SKM-1 treated with dmso at 0.1 percent for 144 hours (cell line): ENCODE results near the gene ABCB4.

Experiments used
- DNase-seq: peaks from one replicate; lab custom pipeline; 2025; ENCODE audit not compliant: unreplicated experiment; lab: John Stamatoyannopoulos, UW

ABCB4 gene

GRCh38 chr7:87426160-87426559, 49.3 kb downstream of the ABCB4 start:
- no peak for DNase-seq

DNA sequence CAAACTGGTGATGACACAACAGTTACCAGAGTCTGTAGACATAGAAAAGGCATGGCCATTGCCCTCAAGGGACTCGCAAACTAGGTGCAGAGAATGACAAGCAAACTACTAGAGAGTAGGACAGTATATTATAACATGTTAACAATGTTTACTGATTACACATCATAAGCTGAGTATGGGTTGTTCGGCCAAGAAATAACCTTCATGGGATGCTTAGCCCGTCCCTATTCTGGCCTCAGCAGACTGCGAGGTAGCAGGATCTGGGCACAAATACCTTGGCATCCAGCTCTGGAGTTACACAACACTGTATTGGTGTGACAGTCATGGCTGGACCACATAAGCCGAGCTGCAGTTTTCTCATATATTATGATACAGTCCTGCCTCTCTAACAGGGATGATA, 51.4 kb downstream of the ABCB4 start:
- DNase-seq, result no peak

- DNase-seq, result no peak
Observed at GRCh38 chr7:87420173-87420572, 55.3 kb downstream of the ABCB4 start.

DNA sequence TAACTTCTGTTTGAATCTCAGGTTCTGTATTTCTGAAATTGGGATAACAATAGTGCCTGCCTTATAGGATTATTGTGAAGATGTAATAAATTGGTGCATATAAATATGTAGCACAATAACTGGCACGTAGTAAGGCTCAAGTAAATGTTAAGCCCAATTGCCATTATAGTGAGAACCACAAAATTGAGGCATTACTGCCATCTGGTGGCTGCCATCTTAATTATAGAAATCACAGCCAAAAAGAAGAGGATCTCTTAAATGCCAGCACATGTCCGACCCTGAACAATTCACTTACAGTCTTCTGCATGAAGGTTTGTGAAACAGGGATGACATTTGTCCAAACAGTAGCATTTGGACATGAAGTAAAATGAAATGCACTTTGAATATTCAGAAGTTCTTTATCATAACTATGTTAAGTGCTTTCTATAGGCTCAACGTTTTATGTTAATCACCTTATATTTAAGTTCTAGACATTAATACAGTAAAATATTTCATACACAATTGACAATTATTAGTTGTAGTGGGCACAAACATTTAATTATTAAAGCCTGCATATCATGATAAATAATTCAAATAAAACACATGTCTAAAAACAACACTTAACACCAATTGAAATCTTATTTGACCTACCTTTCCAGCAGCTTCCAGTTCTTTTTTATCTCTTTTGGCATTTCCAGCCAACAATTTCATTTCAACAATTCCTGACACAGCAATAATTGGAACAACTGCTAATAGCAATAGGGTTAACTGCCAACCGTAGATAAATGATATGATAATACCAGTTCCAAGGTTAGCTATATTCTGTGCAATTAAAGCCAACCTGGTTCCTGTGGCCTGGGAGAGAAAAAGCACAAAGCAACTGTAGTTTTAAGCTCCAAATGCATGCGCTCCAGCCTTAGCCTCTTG, 58.5 kb downstream of the ABCB4 start:
- peak; percentile 34 for DNase-seq

DNA sequence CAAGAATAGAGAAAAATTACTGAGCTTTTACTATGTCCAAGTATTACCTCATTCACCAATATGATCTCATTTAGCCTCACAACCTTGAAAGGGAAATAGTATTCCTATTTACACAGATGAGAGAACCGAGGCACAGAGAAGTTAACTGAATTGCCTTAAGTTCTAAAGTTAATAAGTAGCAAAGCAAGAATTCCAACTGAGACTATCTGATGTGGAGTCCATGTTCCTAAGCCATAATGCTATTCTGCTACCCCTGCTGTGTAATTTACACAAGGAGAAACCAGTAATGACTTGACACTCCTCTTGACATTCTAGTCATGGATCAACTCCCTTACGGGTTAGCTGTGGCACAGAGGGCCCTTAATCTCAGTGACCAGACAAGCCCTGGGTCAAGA, 60.7 kb downstream of the ABCB4 start:
- DNase-seq, result no peak

GRCh38 chr7:87413951-87414793, 61.3 kb downstream of the ABCB4 start:
- no peak for DNase-seq

GRCh38 chr7:87413029-87413428, 62.5 kb downstream of the ABCB4 start:
- DNase-seq, result no peak

- DNase-seq, result no peak
Observed at GRCh38 chr7:87411186-87411585, 64.3 kb downstream of the ABCB4 start.

GRCh38 chr7:87404674-87405073, 70.8 kb downstream of the ABCB4 start:
- no peak for DNase-seq

GRCh38 chr7:87398446-87398845, 77.0 kb downstream of the ABCB4 start:
- DNase-seq, result no peak

DNA sequence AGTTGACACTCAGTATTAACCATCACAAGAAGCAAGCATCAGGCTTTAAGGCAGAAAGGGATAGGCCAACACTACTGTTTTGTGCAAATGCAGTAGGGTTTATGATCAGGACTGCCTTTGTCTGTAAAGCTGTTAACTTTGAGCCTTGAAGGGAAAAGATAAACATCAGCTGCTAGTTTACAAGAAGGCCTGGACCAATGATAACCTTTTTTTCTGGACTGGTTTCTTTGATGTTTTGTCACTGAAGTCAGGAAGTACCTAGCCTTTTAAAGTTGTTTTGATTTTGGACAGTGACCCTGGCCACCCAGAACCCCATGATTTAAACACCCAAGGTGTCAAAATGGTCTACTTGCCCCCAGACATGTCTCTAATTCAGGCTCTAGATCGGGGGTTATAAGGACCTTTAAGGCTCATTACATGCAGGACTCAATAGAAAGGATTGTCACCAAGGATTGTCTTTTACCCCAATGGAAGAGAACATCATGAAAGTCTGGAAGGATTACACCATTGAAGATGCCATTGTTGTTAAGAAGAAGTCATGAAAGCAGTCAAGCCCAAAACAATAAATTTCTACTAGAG, 79.9 kb downstream of the ABCB4 start:
- DNase-seq, result no peak

GRCh38 chr7:87391020-87391701, 84.3 kb downstream of the ABCB4 start:
- no peak for DNase-seq

DNA sequence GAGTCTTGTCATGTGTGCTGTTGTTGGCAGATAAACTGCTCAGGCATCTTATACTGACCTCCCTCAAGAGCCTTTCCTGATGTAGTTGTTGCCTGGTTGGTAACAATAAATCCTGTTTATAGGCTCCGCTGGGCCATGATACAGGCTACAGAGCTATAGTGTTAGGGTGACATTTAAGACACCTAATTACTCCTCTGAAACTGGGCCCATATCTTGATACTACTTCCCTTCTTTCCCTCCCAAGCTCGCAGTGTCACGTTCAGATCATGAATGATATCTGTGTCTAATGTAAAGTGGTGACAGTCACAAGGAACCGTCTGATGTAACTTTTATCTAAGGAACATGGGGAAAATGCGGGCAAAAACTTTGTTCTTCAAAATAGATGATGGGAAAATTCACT, 94.6 kb downstream of the ABCB4 start:
- no peak for DNase-seq

DNA sequence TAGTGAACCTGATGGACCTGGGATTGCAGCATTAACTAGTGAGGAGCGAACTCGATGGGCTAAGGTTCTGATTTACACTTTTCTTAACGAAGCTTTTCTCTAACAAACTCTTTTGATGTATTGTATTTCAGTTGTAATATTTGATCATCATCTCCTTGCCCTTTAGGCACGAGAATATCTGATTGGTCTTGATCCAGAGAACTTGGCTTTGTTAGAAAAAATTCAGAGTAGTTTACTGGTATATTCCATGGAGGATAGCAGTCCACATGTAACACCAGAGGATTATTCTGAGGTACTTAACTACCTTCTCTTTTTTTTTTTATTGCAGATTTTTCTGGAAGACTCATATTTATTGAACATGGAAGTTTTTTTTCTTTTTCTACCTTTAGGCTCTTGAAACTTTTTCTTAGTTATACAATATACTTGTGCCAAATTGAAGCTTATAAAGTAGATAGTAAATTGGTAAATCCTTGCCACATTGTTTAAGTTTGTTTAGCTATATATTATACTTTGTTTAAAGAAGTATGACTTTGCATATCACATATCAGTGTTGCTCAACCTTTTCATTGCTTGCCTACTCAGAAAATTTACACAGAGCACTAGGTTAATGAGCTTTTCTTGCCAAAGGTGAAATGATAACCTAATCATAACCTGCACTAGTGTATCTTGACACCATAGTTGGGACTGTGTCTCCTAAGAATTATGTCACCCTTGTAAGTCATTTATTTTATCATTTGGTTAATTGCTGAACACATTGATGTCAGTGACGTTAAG, 99.6 kb downstream of the ABCB4 start:
- no peak for DNase-seq

GRCh38 chr7:87370660-87371180, 104.8 kb downstream of the ABCB4 start:
- no peak for DNase-seq

GRCh38 chr7:87369216-87369615, 106.3 kb downstream of the ABCB4 start:
- DNase-seq, result no peak

DNA sequence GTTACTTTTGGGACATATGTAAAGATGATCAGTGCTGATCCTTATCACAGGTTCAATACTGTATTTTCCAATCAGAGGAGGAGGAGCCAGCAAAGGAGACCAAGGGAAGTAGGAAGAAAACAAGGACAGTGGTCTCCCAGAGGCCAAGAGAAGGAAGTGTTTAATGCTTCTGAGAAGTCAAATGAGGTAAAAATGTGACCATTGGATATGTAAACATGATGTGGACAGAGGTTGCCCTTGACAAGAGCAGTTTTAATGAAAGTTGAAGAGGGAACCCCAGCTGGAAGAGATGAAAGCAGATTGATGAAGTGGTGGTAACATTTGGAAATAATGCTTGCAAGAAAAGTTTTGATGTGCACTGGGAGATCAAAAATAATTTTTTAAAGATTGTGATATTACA, 111.2 kb downstream of the ABCB4 start:
- no peak for DNase-seq

DNA sequence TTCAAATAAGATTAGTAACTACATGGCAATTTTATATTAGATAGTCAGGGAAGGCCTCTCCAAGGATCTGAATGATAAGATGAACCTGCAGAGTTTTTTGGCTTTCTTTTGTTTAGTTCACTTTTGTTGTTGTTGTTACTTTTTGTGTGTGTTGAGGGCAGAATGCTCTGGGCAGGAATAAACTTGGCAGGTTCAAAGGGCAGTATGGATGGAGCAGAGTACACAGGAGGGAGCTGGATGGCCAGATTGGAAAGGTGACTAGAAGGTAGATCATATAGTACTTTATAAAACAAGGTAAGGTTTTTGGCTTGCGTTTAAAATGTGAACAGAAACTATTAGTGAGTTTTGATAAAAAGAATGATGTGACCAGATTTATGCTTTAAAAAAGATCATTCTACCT, 112.1 kb downstream of the ABCB4 start:
- DNase-seq, result no peak

DNA sequence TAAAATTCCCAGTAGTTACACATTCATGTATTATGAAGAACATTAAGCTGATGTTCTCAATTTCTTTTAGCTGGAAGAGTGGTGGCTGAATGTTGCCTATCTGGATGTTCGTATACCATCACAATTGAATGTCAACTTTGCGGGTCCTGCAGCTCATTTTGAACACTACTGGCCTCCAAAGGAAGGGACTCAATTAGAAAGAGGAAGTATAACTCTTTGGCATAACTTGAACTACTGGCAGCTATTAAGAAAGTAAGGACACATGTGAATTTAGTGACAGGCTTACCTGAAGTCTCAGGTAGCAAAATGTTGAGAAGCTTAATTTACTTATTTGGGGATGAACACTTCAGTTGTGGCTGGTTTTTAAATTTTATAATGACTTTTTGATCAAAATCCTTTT, 114.2 kb downstream of the ABCB4 start:
- DNase-seq, result no peak

- DNase-seq, result no peak
Observed at GRCh38 chr7:87359366-87359765, 116.1 kb downstream of the ABCB4 start.
